ENCODE data around the gene LIX1.
"Not testable (repeated sequence)": the region's sequence is repeated elsewhere in the genome, so short reads cannot be mapped to it uniquely, and the experiment has no call there.

LIX1 gene

GRCh38 chr5:97141031-97141430 lies 1.4 kb downstream of the LIX1 start:
- DNase-seq: no peak

DNA sequence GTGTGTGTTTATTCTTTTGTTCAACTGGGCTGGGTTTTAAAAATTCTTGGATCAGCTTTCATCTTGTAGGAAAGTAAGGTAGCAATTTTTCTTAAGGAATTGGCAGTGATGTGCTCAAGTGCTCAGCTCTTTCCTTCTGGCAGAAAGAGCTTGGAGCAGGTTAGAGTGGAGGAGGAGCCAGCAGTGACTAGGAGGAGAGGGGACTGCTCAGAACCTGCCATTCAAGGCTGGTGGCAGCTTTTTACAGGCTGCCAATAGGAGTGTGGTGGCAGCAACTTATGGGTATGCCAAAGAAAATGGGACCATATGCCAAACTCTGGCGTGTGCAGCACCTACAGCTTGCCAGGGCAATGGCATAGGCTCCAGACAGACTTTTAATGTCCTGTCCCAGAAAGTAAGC lies 2.2 kb downstream of the LIX1 start:
- not testable (repeated sequence) for DNase-seq

DNA sequence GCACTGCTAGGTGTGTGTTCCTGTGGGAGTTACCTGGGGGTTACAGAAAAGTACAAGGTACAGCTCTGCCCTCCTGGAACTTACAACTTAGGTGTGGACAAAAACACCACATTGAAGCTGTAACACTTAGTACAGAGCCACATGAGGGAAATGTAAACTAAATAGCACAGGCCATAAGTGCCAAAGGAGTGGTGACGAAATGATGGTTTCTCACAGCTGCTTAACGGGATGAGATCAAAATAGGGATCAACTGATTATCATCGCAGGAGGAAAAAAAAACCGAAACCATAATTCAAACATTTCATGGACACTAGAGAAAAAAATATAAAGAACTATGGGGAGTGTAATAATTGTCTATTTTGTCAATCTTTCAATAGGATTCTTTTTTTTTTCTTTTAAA lies 5.9 kb downstream of the LIX1 start:
- no peak for DNase-seq

GRCh38 chr5:97135868-97136267 lies 6.5 kb downstream of the LIX1 start:
- no peak for DNase-seq

- no peak for DNase-seq
Measured at GRCh38 chr5:97134634-97135033, 7.8 kb downstream of the LIX1 start.

GRCh38 chr5:97133101-97133500 lies 9.3 kb downstream of the LIX1 start:
- DNase-seq: no peak

DNA sequence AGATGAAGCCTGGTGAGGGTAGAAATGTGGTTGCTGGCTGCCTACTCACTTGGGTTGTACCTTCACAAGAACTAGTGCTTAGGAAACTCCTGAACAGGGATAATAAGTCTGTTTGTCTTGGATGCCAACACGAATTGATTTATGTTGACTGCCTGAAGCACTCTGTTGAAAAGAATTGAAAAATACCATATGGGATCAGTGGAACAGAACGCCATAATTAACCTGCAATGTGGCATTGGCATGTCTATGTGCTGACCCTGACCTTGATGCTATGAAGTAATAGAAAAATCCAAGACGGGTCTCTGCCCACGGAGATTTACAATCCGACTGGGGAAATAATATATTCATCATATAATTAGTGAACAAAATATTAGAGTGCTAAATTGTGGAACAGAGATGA lies 10.5 kb downstream of the LIX1 start:
- no peak for DNase-seq

GRCh38 chr5:97131139-97131710 lies 11.2 kb downstream of the LIX1 start:
- DNase-seq: no peak

DNA sequence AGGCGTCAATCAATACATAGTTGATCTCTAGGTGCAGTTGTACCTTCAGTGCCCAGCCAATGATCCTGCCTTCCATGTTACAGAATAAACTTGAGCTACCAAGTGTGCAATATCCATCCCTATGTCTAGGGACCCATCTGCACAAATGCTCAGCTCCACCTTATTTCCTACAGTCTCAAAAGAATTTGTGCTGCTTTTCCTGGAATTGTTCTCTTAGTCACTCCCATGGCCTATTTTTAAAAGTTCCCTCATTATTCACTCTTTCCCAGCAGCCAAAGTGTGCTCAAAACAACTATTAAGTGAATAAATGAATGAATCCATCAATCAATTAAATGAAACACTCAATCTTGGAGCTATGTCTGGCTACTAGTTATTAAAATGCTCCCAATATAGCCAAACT lies 14.7 kb downstream of the LIX1 start:
- no peak for DNase-seq

- DNase-seq: no peak
Measured at GRCh38 chr5:97125125-97125683, 17.2 kb downstream of the LIX1 start.

- DNase-seq: no peak
Measured at GRCh38 chr5:97124335-97124734, 18.1 kb downstream of the LIX1 start.

- no peak for DNase-seq
Measured at GRCh38 chr5:97121848-97122247, 20.6 kb downstream of the LIX1 start.

- no peak for DNase-seq
Measured at GRCh38 chr5:97120195-97120594, 22.2 kb downstream of the LIX1 start.

DNA sequence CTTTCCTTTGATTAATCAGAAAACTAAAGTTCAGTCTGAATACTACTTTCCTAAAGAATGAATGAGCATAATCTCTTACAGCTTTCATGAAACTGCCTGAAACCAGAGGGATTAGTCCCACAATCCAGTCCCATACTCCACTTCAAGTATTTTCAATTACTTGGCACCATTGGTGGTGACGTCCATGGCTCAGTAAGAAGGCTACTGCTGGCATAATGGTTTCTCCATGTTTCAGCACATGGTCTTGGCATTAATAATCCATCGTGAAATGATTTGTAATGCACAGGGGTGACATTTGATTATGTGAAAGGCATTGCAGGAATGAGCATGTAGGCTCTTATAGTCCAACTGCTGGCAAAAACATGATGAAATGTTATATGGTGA lies 23.4 kb downstream of the LIX1 start:
- DNase-seq: no peak

DNA sequence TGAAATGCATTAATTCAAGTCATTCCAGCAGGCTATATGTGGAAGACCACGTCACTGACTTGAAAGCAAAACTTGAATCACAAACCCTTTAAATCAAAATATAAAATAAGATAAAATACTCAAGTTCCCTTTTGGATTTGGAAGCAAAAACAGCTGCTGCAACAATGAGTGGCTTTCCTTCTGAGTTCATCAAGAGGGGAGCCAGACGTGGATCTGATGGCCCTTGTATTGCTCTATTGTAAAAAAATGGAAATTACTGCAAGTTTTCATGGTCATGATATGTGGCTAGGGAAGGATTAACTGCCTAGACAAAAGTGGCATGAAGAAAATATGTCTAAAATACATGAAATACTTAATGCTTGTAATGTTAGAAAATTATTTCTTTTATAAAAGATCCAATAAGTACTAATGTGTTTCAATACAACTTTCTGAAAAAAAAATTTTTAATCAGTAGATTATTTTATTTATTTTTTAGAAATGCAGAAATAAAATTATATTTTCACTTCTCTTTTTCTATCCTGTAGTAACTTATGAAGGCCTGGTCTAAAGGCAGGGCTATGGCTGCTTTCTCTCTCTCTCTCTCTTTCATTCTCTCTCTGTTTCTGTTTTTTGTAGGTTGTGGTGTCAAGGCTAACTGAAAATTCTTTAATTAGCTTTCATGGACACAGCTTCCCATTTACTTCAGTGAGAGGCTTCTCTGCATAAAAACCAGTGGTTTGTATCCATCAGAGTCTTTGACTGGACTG lies 24.0 kb downstream of the LIX1 start:
- no peak for DNase-seq

DNA sequence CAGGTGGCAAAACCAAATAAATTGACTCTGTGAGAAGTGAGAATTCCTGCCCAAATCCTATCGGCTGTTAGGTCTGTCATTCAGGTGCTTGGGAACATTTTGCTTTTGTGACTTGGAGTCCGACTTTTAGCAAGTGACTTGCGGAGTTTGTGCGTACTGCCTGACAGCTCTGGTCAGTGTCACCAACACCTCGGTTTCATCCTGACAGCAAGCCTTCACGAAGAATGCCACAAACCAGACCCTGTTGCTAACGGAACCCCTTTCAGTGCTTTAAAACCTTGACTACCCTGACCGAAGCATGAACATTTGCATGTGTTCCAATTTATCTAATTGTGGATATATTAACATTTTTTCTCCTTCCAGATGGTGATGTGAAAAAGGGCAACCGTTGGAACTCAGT lies 26.5 kb downstream of the LIX1 start:
- DNase-seq: no peak

- DNase-seq: no peak
Measured at GRCh38 chr5:97112230-97112629, 30.2 kb downstream of the LIX1 start.

- no peak for DNase-seq
Measured at GRCh38 chr5:97111616-97112015, 30.8 kb downstream of the LIX1 start.

GRCh38 chr5:97111004-97111403 lies 31.4 kb downstream of the LIX1 start:
- DNase-seq: no peak

DNA sequence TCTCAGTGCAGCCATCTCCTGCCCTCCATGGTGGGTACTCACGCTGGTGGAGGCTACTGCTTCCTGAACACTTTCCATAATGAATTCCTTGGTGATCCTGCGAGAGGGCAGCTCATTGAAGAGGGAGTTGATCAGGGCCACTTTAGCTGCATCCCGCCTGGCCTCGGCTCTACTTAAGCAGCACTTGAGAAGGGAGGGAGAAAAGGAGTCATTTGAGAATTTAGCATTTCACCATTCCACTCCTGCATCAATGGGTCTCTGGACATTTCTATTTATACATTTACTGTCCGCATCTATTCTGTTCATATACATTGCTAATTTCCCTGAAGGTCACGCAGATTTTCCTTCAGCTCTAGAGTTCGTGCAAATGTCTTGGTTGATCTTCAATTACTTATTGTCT lies 35.1 kb downstream of the LIX1 start:
- no peak for DNase-seq

DNA sequence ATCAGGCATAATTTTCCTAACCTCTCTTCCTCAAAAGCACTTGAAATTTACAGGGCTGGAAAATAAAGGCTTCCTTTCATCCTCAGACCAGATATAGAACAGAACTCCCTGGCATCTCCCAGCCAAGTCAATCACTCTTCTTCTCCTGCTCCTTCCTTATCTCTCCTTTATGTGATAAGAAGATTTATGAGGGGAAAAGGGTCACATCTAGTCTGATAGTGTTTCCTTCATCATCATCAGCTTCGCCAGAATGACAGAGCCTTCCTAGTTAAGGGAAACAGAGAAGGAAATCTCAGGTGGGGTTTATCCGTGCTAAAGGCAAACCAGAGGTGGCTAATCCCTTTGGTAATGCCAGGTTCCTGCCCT lies 36.2 kb downstream of the LIX1 start:
- DNase-seq: no peak

DNA sequence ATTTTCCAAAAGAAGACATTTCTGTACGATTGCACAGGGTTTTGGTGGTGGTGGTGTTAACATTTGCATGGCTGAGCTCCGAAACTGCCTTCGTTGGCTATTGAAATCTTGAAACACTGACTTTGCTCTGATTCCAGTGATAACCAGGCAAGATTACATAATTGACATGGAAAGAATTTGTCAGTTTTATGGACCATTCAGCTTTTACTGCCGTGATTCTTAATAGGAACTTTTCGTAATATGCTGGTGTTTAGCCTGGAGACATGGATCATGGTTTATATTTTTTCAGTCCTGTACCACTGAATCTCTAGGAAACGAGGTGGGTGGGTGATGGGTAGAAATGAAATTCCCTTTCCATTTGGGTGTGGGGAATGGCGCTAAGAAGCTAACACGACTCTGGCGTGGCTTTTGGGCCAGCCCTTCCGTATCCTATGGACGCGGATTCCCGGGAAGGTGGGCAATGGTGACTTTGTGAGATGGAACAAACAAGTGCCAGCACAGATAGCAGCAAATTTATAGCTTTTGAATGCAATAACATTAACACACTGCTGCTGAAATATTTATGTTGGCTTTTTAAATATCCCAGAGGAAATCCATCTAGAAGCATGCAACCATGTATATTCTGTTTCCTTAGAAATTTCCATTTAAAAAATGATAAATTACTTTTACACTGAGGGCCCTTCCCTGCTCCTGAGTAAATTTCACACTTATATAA lies 36.8 kb downstream of the LIX1 start:
- no peak for DNase-seq

- DNase-seq: no peak
Measured at GRCh38 chr5:97102010-97102470, 40.4 kb downstream of the LIX1 start.

Data from CD4-positive, alpha-beta T cell treated with Interleukin-1 beta for 1 hour (primary cell).